ENCODE data around the gene PELI3.
A peak's percentile ranks its signal among the peaks of the same experiment; 100 is the strongest.

Gene PELI3

GRCh38 chr11:66475349-66476172 is 8.9 kb downstream of the PELI3 start:
- DNase-seq (ENCODE audit: low spot score) = no peak

GRCh38 chr11:66476173-66476840 is 9.6 kb downstream of the PELI3 start:
- DNase-seq (ENCODE audit: low spot score) = peak; percentile 27

GRCh38 chr11:66476841-66477251 is 10.1 kb downstream of the PELI3 start:
- DNase-seq (ENCODE audit: low spot score) = peak; percentile 68

DNA sequence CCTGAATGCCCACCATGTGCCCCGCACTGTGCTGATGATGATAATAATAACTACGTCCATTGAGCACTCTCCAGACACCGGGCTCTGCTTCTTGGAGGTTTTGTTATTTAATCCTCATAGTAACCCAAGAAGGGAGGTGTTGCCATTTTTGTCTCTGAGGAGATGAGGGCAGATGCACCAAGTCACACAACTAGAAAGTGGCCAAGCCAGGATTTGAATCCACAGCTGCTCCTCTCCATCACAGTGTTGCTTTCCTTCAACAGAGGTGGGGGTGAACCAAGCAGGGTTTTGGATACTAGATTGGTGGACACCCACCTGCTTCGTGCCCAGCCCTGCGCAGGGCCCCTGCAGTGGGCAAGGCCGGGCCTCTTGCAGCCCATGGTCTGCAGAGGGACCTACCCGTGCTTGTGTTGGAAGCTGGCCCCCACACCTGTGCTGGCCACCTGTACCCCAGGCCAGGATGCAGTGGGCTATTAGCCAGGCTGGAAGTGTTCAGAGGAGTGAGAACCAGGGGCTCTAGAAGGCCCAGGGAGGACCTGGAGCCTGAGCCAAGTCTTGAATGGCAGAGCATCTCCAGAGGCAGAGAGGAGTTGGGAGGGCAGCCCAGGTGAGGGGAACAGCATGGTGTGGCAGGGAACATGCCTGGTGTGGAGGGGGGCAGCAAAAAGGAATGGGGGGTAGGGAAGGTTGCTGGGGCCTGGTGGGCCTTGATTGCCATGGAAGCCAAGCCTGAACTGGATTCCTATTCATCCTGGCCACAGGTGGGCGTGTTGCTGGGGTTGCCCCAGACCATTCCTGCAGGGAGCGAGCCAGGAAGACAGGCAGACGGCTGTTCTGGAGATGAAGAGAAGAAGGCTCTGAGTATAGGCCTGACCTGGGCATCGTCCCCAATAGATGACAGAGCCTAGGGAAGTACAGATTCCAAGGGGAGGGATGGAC is 10.8 kb downstream of the PELI3 start:
- DNase-seq (ENCODE audit: low spot score) = no peak

DNA sequence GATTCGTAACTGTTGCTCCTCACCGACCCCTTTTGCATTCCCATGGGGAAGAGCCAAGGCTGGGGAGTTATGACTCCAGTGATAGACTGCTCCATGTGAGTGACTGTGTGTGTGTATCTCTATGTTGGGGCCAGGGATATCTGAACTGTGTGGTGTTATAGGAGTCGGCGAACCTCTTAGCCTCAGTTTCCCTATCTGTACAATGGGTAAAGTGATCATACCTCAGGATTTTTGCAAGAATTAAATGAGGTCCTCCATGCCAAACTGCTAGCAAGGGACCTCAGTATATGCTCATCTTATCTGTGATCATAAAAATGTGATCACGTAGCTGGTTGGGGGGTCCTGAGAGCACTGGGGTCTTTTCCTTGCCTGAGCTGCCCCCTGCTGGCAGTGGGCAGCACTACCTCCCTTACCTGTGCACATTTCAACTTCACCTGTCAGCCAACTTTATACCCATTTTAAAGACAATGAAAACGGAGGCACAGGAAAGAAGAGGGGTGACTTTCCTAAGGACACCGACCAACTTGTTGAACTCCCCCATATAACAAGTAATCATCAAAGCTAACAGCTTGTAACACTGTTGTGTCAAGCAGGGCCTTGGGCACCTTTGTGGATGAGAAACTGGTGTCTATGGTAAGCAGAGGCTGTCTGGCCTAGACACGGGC is 12.2 kb downstream of the PELI3 start:
- DNase-seq (ENCODE audit: low spot score) = peak; percentile 75

DNA sequence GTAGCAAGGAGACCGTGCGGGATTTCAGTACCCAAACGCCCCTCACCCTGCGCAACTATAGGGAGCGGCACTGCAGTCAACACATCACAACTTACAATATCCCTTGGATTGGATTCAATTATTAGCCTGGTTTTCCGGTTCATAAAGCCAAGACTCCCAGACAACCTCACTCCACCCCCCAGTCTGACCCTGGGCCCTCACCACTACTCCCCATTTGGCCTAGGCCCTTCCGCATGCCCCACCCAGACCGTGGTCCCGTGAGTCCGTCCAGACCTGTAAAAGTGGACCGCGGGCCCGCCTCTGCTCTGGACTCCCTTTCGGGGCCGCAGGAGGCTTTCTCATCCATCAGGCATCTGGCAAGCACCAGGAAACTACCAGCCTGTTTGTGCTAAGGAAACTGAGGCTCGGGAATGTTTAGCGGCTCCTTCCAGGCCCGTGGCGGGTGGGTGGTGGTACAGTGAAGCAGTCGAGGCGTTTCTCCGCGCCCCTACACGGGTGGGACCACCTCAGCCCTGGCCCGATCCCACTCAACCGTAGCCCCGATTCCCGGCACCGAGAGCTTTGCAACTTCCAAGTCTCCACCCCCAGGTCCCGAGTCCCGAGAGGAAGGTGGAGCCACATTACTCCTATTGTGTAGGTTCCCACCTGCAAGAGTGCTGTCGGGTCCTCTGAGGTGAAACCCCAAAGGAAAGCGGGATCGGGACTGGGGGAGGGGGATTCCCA is 12.8 kb downstream of the PELI3 start:
- peak; percentile 23 for DNase-seq (ENCODE audit: low spot score)

GRCh38 chr11:66480117-66480938 is 13.6 kb downstream of the PELI3 start, which contains the start of gene DPP3:
TSS of gene DPP3 (plus strand) at chr11:66480434. CDS start at chr11:66482201, 1,767 bp downstream.
- DNase-seq (ENCODE audit: low spot score) = peak; percentile 99

DNA sequence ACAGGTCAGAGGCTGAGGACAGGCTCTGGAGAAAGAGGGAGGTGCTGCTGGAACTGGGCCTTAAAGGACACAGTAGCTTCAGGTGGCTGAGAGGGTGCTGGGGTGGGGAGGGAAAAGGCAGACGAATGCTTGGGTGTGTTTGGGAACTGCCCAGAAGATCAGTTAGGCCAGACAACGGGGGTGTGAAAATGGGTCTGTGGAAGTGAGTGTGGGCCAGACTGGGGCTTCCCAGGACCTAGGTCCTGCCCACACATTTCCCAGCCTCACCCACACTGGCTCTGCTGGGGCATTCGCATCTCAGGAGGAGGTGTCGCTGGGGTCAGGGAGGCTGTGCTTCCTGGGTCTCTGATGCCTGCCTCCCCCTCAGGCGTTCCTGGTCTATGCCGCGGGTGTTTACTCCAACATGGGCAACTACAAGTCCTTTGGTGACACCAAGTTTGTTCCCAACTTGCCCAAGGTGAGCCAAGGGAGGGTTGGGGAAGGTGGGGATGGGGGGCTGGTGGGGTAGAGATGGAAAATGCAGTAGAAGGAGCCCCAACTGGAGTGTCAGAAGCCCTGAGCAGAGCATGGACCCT is 18.2 kb downstream of the PELI3 start:
- no peak for DNase-seq (ENCODE audit: low spot score)

GRCh38 chr11:66488957-66489356 is 22.3 kb downstream of the PELI3 start:
- DNase-seq (ENCODE audit: low spot score) = no peak

DNA sequence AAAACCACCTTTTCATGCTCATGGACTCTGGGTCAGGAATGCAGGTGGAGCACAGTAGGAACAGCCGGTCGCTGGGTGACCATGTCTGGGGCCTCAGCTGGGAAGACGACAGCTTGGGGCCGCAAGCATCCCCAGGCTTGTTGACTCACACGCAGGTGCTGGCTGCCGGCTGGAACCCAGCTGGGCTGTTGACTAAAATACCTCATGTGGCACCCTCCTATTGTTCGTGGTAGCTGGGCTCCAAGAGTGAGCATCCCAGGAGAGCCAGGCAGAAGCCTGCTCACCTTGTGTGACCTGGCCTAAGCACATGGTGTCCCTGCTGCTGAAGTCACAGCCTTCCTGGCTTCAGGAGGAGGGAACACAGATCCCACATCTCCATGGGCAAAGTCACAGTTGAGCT is 22.9 kb downstream of the PELI3 start:
- DNase-seq (ENCODE audit: low spot score) = no peak

DNA sequence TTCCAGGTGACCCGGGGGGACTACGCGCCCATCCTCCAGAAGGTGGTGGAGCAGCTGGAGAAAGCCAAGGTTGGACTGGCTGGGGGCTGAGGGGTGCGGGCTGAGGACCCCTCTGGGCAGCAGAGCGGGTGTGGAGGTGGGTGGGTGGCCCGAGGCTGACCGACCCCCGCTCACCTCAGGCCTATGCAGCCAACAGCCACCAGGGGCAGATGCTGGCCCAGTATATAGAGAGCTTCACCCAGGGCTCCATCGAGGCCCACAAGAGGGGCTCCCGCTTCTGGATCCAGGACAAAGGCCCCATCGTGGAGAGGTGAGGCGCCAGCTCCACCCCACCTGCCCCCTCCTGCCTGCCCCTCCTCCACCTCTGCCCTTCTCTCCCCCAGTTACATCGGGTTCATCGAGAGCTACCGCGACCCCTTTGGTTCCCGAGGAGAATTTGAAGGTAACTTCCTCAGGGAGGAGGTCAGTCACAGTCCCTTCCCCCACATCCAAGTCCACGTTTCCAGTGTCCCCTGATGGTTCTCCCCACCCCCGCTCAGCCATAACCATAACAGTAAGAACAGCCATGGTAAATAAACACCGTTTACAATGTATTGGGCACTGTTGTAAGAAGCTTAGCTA is 24.7 kb downstream of the PELI3 start:
- DNase-seq (ENCODE audit: low spot score) = peak; percentile 86

DNA sequence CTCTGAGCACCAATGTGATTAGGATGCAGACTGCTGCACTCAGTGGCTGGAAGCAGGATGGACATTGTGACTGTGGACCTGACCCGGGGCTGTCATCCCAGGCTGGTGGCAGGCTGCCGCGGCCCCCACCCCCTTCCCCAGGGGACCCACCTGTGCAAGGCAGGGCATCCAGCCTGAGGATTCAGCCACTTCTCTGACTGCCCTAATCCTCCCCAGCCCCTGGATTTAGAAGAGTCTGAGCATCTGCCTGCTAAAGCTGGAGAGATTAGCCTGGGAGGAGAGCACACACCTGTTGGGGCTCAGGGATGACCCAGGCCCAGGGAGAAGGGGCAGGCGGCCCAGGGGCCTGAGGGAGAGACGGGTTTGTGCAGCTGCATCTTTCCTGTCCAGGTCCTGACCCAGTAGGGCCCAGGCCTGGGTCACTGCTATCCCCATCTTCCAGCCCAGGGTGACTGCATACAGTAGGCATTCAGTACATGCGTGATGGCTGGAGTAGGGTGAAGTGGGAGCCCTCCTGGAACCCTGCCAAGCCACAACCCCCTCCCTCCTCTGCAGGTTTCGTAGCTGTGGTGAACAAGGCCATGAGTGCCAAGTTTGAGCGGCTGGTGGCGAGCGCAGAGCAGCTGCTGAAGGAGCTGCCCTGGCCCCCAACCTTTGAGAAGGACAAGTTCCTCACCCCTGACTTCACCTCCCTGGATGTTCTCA is 25.6 kb downstream of the PELI3 start:
- no peak for DNase-seq (ENCODE audit: low spot score)

GRCh38 chr11:66493130-66493529 is 26.4 kb downstream of the PELI3 start:
- no peak for DNase-seq (ENCODE audit: low spot score)

- no peak for DNase-seq (ENCODE audit: low spot score)
Measured at GRCh38 chr11:66494458-66494857, 27.8 kb downstream of the PELI3 start.

DNA sequence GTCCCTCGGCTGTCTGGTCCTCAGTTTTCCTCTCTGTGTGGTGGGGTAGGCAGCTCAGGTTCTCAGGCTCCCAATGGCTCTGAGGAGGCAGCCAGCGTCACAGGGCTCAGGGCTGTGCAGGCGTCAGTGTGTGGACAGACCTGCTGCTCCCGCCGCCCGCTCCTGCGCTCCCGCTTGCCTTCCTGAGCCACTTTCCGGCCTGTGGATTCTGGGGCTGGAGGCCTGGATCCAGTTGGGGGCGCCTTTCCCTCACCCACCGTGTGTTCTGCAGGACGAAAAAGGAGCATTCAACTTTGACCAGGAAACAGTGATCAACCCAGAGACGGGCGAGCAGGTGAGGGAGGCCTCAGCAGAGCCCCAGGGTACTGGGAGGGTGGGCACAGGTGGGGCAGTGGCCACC is 28.2 kb downstream of the PELI3 start:
- DNase-seq (ENCODE audit: low spot score) = peak; percentile 52

DNA sequence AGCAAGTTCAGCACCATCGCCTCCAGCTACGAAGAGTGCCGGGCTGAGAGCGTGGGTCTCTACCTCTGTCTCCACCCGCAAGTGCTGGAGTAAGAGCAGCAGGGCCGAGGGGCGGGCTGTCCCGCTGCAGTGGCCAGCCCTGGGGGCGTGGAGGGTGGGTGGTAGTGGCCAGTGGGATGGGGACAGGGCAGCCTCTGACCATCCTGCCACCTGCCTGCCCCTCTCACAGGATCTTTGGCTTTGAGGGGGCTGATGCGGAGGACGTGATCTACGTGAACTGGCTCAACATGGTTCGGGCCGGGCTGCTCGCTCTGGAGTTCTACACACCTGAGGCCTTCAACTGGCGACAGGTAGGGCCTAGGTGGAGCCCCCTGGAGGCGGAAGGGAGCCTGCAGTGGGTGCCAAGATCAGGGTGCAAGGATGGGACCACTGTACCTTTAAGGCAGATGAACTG is 28.7 kb downstream of the PELI3 start:
- peak; percentile 66 for DNase-seq (ENCODE audit: low spot score)

- no peak for DNase-seq (ENCODE audit: low spot score)
Measured at GRCh38 chr11:66497206-66497605, 30.5 kb downstream of the PELI3 start.

GRCh38 chr11:66498506-66498905 is 31.8 kb downstream of the PELI3 start:
- no peak for DNase-seq (ENCODE audit: low spot score)
